ENCODE results near the gene WSCD1.

WSCD1 gene

GRCh38 chr17:6105649-6106007 is 35.4 kb downstream of the WSCD1 start:
- Histone ChIP-seq H3K4me1 (ENCODE audit: control insufficient read depth, insufficient read depth, low read length) (peaks cover 2% of the 10 kb centered on the region; the same call in 1 of the 2 replicates), H3K27ac (ENCODE audit: low read length) (no peak overlapping the region), H3K9me3 (ENCODE audit: control insufficient read depth, insufficient read depth, low read length) (no peaks in the 10 kb centered on the region), H3K4me3 (ENCODE audit: low read length) (no peak overlapping the region), H3K36me3 (ENCODE audit: control insufficient read depth, insufficient read depth, low read length) (no peaks in the 10 kb centered on the region), H3K27me3 (ENCODE audit: control insufficient read depth, insufficient read depth, low read length) (no peaks in the 10 kb centered on the region)
- WGBS (ENCODE audit: insufficient coverage, insufficient read length), result no CpG with 5 or more reads among the region's 6 CpGs
- no peak for DNase-seq (ENCODE audit: low read depth, low spot score)

DNA sequence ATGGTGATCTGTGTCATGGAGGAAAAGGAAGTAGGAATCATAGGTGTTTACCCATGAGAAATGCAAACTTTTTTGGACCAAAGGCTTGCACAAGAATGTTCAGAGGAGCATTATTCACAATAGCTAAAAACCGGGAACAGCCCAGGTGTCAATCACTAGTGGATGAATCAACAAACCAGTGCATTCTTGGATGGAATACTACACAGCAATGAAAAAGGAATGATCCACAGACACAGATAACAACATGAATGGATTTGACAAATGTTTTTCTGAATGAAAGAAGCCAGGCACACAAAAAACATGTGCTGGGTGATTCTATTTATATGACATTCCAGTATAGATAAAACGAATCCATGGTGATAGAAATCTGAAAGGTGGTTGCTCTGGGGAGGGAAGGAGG is 36.0 kb downstream of the WSCD1 start:
- Histone ChIP-seq H3K4me3 (ENCODE audit: low read length) (no peak overlapping the region), H3K27ac (ENCODE audit: low read length) (no peak overlapping the region), H3K4me1 (ENCODE audit: control insufficient read depth, insufficient read depth, low read length) (no peaks in the 10 kb centered on the region; the same call in 1 of the 2 replicates), H3K36me3 (ENCODE audit: control insufficient read depth, insufficient read depth, low read length) (no peaks in the 10 kb centered on the region), H3K27me3 (ENCODE audit: control insufficient read depth, insufficient read depth, low read length) (no peaks in the 10 kb centered on the region), H3K9me3 (ENCODE audit: control insufficient read depth, insufficient read depth, low read length) (no peaks in the 10 kb centered on the region)
- WGBS (ENCODE audit: insufficient coverage, insufficient read length), result no CpG with 5 or more reads among the region's 2 CpGs
- DNase-seq (ENCODE audit: low read depth, low spot score), result no peak

GRCh38 chr17:6107791-6108190 is 37.6 kb downstream of the WSCD1 start:
- Histone ChIP-seq H3K36me3 (ENCODE audit: control insufficient read depth, insufficient read depth, low read length) (no peaks in the 10 kb centered on the region), H3K4me1 (ENCODE audit: control insufficient read depth, insufficient read depth, low read length) (no peaks in the 10 kb centered on the region), H3K27me3 (ENCODE audit: control insufficient read depth, insufficient read depth, low read length) (no peaks in the 10 kb centered on the region), H3K4me3 (ENCODE audit: low read length) (no peak overlapping the region), H3K9me3 (ENCODE audit: control insufficient read depth, insufficient read depth, low read length) (no peaks in the 10 kb centered on the region), H3K27ac (ENCODE audit: low read length) (no peak overlapping the region)
- no peak for DNase-seq (ENCODE audit: low read depth, low spot score)
- no CpG with 5 or more reads among the region's 12 CpGs for WGBS (ENCODE audit: insufficient coverage, insufficient read length)

- WGBS (ENCODE audit: insufficient coverage, insufficient read length), result no CpG with 5 or more reads among the region's 5 CpGs
- no peak overlapping the region for H3K27ac ChIP-seq (ENCODE audit: low read length)
- no peaks in the 10 kb centered on the region for H3K9me3 ChIP-seq (ENCODE audit: control insufficient read depth, insufficient read depth, low read length)
- H3K27me3 ChIP-seq (ENCODE audit: control insufficient read depth, insufficient read depth, low read length), result no peaks in the 10 kb centered on the region
- DNase-seq (ENCODE audit: low read depth, low spot score), result no peak
- no peak overlapping the region for H3K4me3 ChIP-seq (ENCODE audit: low read length)
- no peaks in the 10 kb centered on the region for H3K4me1 ChIP-seq (ENCODE audit: control insufficient read depth, insufficient read depth, low read length)
- H3K36me3 ChIP-seq (ENCODE audit: control insufficient read depth, insufficient read depth, low read length), result no peaks in the 10 kb centered on the region
Observed at GRCh38 chr17:6108382-6108781, 38.2 kb downstream of the WSCD1 start.

- no CpG with 5 or more reads among the region's 5 CpGs for WGBS (ENCODE audit: insufficient coverage, insufficient read length)
- Histone ChIP-seq H3K27ac (ENCODE audit: low read length) (no peak overlapping the region), H3K9me3 (ENCODE audit: control insufficient read depth, insufficient read depth, low read length) (no peaks in the 10 kb centered on the region), H3K4me1 (ENCODE audit: control insufficient read depth, insufficient read depth, low read length) (no peaks in the 10 kb centered on the region), H3K27me3 (ENCODE audit: control insufficient read depth, insufficient read depth, low read length) (no peaks in the 10 kb centered on the region), H3K36me3 (ENCODE audit: control insufficient read depth, insufficient read depth, low read length) (no peaks in the 10 kb centered on the region), H3K4me3 (ENCODE audit: low read length) (no peak overlapping the region)
- DNase-seq (ENCODE audit: low read depth, low spot score), result no peak
Observed at GRCh38 chr17:6108987-6109386, 38.8 kb downstream of the WSCD1 start.

DNA sequence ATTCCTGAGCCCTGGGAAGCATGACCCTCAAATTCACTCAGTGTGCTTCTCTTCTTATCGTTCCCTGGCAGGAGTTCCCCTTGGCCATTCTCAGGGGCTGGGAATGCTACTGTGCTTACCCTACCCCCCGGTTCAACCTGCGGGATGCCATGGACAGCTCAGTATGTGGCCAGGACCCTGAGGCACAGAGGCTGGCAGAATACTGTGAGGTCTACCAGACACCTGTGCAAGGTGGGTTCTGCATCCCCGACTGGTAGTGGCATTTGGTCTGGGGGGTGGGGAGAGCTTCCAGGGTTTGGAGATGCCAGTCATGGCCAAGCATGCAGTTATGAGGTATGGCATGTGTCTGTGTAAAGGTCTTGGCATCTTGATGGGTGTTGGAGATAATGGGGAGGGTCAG is 39.4 kb downstream of the WSCD1 start:
- DNase-seq (ENCODE audit: low read depth, low spot score), result no peak
- WGBS (ENCODE audit: insufficient coverage, insufficient read length), result no CpG with 5 or more reads among the region's 4 CpGs
- no peaks in the 10 kb centered on the region for H3K4me1 ChIP-seq (ENCODE audit: control insufficient read depth, insufficient read depth, low read length)
- no peaks in the 10 kb centered on the region for H3K36me3 ChIP-seq (ENCODE audit: control insufficient read depth, insufficient read depth, low read length)
- no peaks in the 10 kb centered on the region for H3K27me3 ChIP-seq (ENCODE audit: control insufficient read depth, insufficient read depth, low read length)
- H3K4me3 ChIP-seq (ENCODE audit: low read length), result no peak overlapping the region
- H3K27ac ChIP-seq (ENCODE audit: low read length), result no peak overlapping the region
- no peaks in the 10 kb centered on the region for H3K9me3 ChIP-seq (ENCODE audit: control insufficient read depth, insufficient read depth, low read length)

DNA sequence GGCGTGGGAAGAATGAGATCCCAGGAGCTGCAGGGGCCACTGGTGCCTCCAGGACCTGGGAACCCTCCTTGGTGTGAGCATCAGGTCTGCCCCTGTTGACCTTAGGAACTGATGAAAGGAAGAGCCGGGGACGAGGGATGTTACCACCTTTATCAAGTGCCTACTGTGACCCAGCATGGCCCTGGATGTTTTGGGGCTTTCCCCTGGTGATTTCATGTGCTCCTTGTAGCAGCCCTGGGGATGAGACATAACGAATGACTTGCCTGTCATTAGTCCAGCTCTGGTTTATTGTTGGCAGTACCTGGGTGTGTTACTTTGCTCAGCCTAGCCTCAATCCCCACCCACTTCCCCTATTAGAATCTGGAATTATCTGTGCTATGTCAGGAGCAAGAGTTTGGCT is 39.9 kb downstream of the WSCD1 start:
- DNase-seq (ENCODE audit: low read depth, low spot score), result no peak
- H3K9me3 ChIP-seq (ENCODE audit: control insufficient read depth, insufficient read depth, low read length), result no peaks in the 10 kb centered on the region
- WGBS (ENCODE audit: insufficient coverage, insufficient read length), result no CpG with 5 or more reads among the region's 4 CpGs
- H3K36me3 ChIP-seq (ENCODE audit: control insufficient read depth, insufficient read depth, low read length), result no peaks in the 10 kb centered on the region
- no peaks in the 10 kb centered on the region for H3K27me3 ChIP-seq (ENCODE audit: control insufficient read depth, insufficient read depth, low read length)
- H3K27ac ChIP-seq (ENCODE audit: low read length), result no peak overlapping the region
- H3K4me1 ChIP-seq (ENCODE audit: control insufficient read depth, insufficient read depth, low read length), result no peaks in the 10 kb centered on the region
- no peak overlapping the region for H3K4me3 ChIP-seq (ENCODE audit: low read length)

DNA sequence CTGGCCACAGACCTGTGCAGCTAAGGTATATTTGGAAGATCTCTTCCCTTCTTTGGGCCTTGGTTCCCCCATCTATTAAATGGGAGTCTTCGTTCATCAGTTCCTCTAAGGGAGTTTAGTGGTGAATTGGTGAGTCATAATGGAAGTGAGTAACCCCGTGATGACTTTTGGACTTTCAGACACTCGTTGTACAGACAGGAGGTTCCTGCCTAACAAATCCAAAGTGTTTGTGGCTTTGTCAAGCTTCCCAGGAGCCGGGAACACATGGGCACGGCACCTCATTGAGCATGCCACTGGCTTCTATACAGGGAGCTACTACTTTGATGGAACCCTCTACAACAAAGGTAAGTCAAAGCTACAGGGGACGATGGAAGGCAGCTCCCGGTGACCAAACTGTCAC is 40.4 kb downstream of the WSCD1 start:
- Histone ChIP-seq H3K4me1 (ENCODE audit: control insufficient read depth, insufficient read depth, low read length) (no peaks in the 10 kb centered on the region), H3K36me3 (ENCODE audit: control insufficient read depth, insufficient read depth, low read length) (no peaks in the 10 kb centered on the region), H3K4me3 (ENCODE audit: low read length) (no peak overlapping the region), H3K9me3 (ENCODE audit: control insufficient read depth, insufficient read depth, low read length) (no peaks in the 10 kb centered on the region), H3K27ac (ENCODE audit: low read length) (no peak overlapping the region), H3K27me3 (ENCODE audit: control insufficient read depth, insufficient read depth, low read length) (no peaks in the 10 kb centered on the region)
- WGBS (ENCODE audit: insufficient coverage, insufficient read length), result no CpG with 5 or more reads among the region's 7 CpGs
- no peak for DNase-seq (ENCODE audit: low read depth, low spot score)

DNA sequence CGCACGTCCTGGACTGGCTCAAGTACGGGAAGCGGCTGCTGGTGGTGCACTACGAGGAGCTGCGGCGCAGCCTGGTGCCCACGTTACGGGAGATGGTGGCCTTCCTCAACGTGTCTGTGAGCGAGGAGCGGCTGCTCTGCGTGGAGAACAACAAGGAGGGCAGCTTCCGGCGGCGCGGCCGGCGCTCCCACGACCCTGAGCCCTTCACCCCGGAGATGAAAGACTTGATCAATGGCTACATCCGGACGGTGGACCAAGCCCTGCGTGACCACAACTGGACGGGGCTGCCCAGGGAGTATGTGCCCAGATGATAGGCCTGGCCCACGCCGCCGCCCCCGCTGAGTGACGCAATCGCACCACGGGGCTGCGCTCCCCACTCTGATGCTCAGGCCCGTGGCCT is 50.2 kb downstream of the WSCD1 start:
- Histone ChIP-seq H3K4me1 (ENCODE audit: control insufficient read depth, insufficient read depth, low read length) (no peaks in the 10 kb centered on the region), H3K27me3 (ENCODE audit: control insufficient read depth, insufficient read depth, low read length) (no peaks in the 10 kb centered on the region), H3K4me3 (ENCODE audit: low read length) (no peak overlapping the region), H3K36me3 (ENCODE audit: control insufficient read depth, insufficient read depth, low read length) (peaks cover 18% of the 10 kb centered on the region; the same call in 1 of the 2 replicates), H3K9me3 (ENCODE audit: control insufficient read depth, insufficient read depth, low read length) (no peaks in the 10 kb centered on the region; the same call in 1 of the 2 replicates), H3K27ac (ENCODE audit: low read length) (no peak overlapping the region)
- no CpG with 5 or more reads among the region's 34 CpGs for WGBS (ENCODE audit: insufficient coverage, insufficient read length)
- DNase-seq (ENCODE audit: low read depth, low spot score), result no peak

GRCh38 chr17:6124856-6125255 is 54.7 kb downstream of the WSCD1 start:
- Histone ChIP-seq H3K4me3 (ENCODE audit: low read length) (no peak overlapping the region), H3K4me1 (ENCODE audit: control insufficient read depth, insufficient read depth, low read length) (no peaks in the 10 kb centered on the region), H3K9me3 (ENCODE audit: control insufficient read depth, insufficient read depth, low read length) (no peaks in the 10 kb centered on the region; the same call in 1 of the 2 replicates), H3K36me3 (ENCODE audit: control insufficient read depth, insufficient read depth, low read length) (peaks cover 13% of the 10 kb centered on the region; the same call in 1 of the 2 replicates), H3K27ac (ENCODE audit: low read length) (no peak overlapping the region), H3K27me3 (ENCODE audit: control insufficient read depth, insufficient read depth, low read length) (no peaks in the 10 kb centered on the region)
- no peak for DNase-seq (ENCODE audit: low read depth, low spot score)

- H3K27me3 ChIP-seq (ENCODE audit: control insufficient read depth, insufficient read depth, low read length), result no peaks in the 10 kb centered on the region
- H3K4me1 ChIP-seq (ENCODE audit: control insufficient read depth, insufficient read depth, low read length), result no peaks in the 10 kb centered on the region
- whole genome bisulfite sequencing (ENCODE audit: insufficient coverage, insufficient read length), result no CpG with 5 or more reads among the region's 1 CpG
- H3K9me3 ChIP-seq (ENCODE audit: control insufficient read depth, insufficient read depth, low read length), result no peaks in the 10 kb centered on the region; the same call in 1 of the 2 replicates
- no peak overlapping the region for H3K4me3 ChIP-seq (ENCODE audit: low read length)
- H3K36me3 ChIP-seq (ENCODE audit: control insufficient read depth, insufficient read depth, low read length), result no peaks in the 10 kb centered on the region
- no peak overlapping the region for H3K27ac ChIP-seq (ENCODE audit: low read length)
- no peak for DNase-seq (ENCODE audit: low read depth, low spot score)
Observed at GRCh38 chr17:6126768-6127167, 56.6 kb downstream of the WSCD1 start.
